Activated T-cell treated with anti-CD3 and anti-CD28 coated beads, Interleukin-2, amount 50 U/mL, for 72 hours (primary cell): ENCODE results near the gene RPUSD4. TPM values are rescaled to one million over a fixed set of nuclear protein-coding genes. Genes with fewer than 3 reads are reported as not detected.
"Not testable (repeated sequence)": the region's sequence is repeated elsewhere in the genome, so short reads cannot be mapped to it uniquely, and the experiment has no call there.

Source experiments
- ATAC-seq, 2 donors: fragments of 150-1000 bp; cut with Tn5 transposase; replicated peaks in 1 of 2; 2 replicates each; pipeline ENCODE4 v1.10.0; 2021; ENCODE audit warnings: moderate library complexity in 2 of 2, mild to moderate bottlenecking in 1 of 2
- DNase-seq, 2 donors: peaks; one replicate each; pipeline ENCODE4 v3.0.0; 2021 to 2022; ENCODE audit warnings: mixed read lengths in 1 of 2
- H3K27ac Mint-ChIP-seq: one replicate; pipeline ENCODE4 v1.8.0; 2022; ENCODE audit warnings: mild to moderate bottlenecking, moderate library complexity, mixed read lengths
- H3K27me3 Mint-ChIP-seq: one replicate; pipeline ENCODE4 v1.8.0; 2022; ENCODE audit warnings: low read depth, mixed read lengths
- H3K36me3 Mint-ChIP-seq, 2 donors: one replicate each; pipeline ENCODE4 v1.8.0; 2022; ENCODE audit warnings: mixed read lengths in 2 of 2, mild to moderate bottlenecking in 1 of 2; ENCODE audit not compliant: insufficient read depth in 2 of 2
- H3K4me1 Mint-ChIP-seq: one replicate; pipeline ENCODE4 v1.8.0; 2022; ENCODE audit warnings: low read depth, mixed read lengths
- H3K4me3 Mint-ChIP-seq, 2 donors: one replicate each; pipeline ENCODE4 v1.8.0; 2022; ENCODE audit warnings: mild to moderate bottlenecking in 2 of 2, mixed read lengths in 2 of 2, moderate library complexity in 2 of 2
- H3K9me3 Mint-ChIP-seq, 2 donors: one replicate each; pipeline ENCODE4 v1.8.0; 2022; ENCODE audit warnings: mixed read lengths in 2 of 2
- total RNA-seq, 2 donors: library from RNA; stranded (reverse); gene quantifications; one replicate each; pipeline ENCODE4 v1.2.3, GENCODE V29; 2022

RPUSD4 gene
- total RNA-seq: 10 to 100 TPM; 38.7 to 41.4 TPM

- peak; percentile 94 to 95 for ATAC-seq
- Mint-ChIP-seq H3K9me3 (no peaks in the 10 kb centered on the region), H3K36me3 (peaks cover 2 to 13% of the 10 kb centered on the region in 2 donors), H3K4me3 (peak within 1 kb of the TSS; percentile 94 to 99), H3K27me3 (no peaks in the 10 kb centered on the region), H3K4me1 (peaks cover 46% of the 10 kb centered on the region), H3K27ac (peak within 1 kb of the TSS; percentile 99)
- peak; percentile 99 for DNase-seq
Observed at GRCh38 chr11:126211236-126212088, at the start of gene RPUSD4, which contains the start of gene FAM118B. Gene RPUSD4, minus strand, starts transcription at chr11:126211650. Its CDS starts 12 bp downstream, at chr11:126211638. Gene FAM118B, plus strand, starts transcription at chr11:126211782. Its CDS starts 23,220 bp downstream, at chr11:126235002.

GRCh38 chr11:126257764-126258163 is 46.3 kb upstream of the RPUSD4 start:
- H3K4me1 Mint-ChIP-seq: peaks cover 4% of the 10 kb centered on the region
- ATAC-seq (no peak), DNase-seq (no peak)
- H3K4me3 Mint-ChIP-seq: no peak overlapping the region
- peaks cover 2 to 8% of the 10 kb centered on the region in 2 donors for H3K36me3 Mint-ChIP-seq
- H3K9me3 Mint-ChIP-seq: no peaks in the 10 kb centered on the region
- H3K27me3 Mint-ChIP-seq: no peaks in the 10 kb centered on the region
- H3K27ac Mint-ChIP-seq: no peak overlapping the region

- Mint-ChIP-seq H3K9me3 (no peaks in the 10 kb centered on the region), H3K4me3 (no peak overlapping the region), H3K27ac (no peak overlapping the region), H3K27me3 (no peaks in the 10 kb centered on the region), H3K4me1 (peaks cover 4% of the 10 kb centered on the region), H3K36me3 (peaks cover 2 to 8% of the 10 kb centered on the region in 2 donors)
- DNase-seq (no peak), ATAC-seq (no peak)
Observed at GRCh38 chr11:126257144-126257543, 45.7 kb upstream of the RPUSD4 start.

- no peaks in the 10 kb centered on the region for H3K9me3 Mint-ChIP-seq
- ATAC-seq (no peak), DNase-seq (no peak)
- no peak overlapping the region for H3K4me3 Mint-ChIP-seq
- H3K27ac Mint-ChIP-seq: no peak overlapping the region
- H3K27me3 Mint-ChIP-seq: no peaks in the 10 kb centered on the region
- H3K36me3 Mint-ChIP-seq: peaks cover 1 to 11% of the 10 kb centered on the region in 2 donors
- H3K4me1 Mint-ChIP-seq: peaks cover 4% of the 10 kb centered on the region
Observed at GRCh38 chr11:126256216-126256615, 44.8 kb upstream of the RPUSD4 start.

- ATAC-seq, H3K4me1 Mint-ChIP-seq, H3K36me3 Mint-ChIP-seq, H3K4me3 Mint-ChIP-seq, H3K9me3 Mint-ChIP-seq, DNase-seq, H3K27me3 Mint-ChIP-seq: not testable (repeated sequence)
- H3K27ac Mint-ChIP-seq: peak overlapping the region; percentile 1
Observed at GRCh38 chr11:126255507-126255906, 44.1 kb upstream of the RPUSD4 start.

- Mint-ChIP-seq H3K36me3 (peaks cover 0 to 7% of the 10 kb centered on the region in 2 donors), H3K27me3 (no peaks in the 10 kb centered on the region), H3K4me3 (no peak overlapping the region), H3K9me3 (no peaks in the 10 kb centered on the region), H3K27ac (no peak overlapping the region), H3K4me1 (peaks cover 4% of the 10 kb centered on the region)
- no peak for DNase-seq
- ATAC-seq: no peak
Observed at GRCh38 chr11:126254819-126255218, 43.4 kb upstream of the RPUSD4 start.

- H3K4me3 Mint-ChIP-seq: no peak overlapping the region
- H3K4me1 Mint-ChIP-seq: peaks cover 4% of the 10 kb centered on the region
- H3K36me3 Mint-ChIP-seq: peaks cover 0 to 7% of the 10 kb centered on the region in 2 donors
- ATAC-seq: no peak
- no peak for DNase-seq
- no peak overlapping the region for H3K27ac Mint-ChIP-seq
- H3K9me3 Mint-ChIP-seq: no peaks in the 10 kb centered on the region
- no peaks in the 10 kb centered on the region for H3K27me3 Mint-ChIP-seq
Observed at GRCh38 chr11:126253265-126253664, 41.8 kb upstream of the RPUSD4 start.

GRCh38 chr11:126246636-126247035 is 35.2 kb upstream of the RPUSD4 start:
- Mint-ChIP-seq H3K9me3 (no peaks in the 10 kb centered on the region), H3K4me1 (no peaks in the 10 kb centered on the region), H3K27me3 (no peaks in the 10 kb centered on the region), H3K4me3 (no peak overlapping the region), H3K36me3 (peaks cover 0 to 10% of the 10 kb centered on the region in 2 donors), H3K27ac (no peak overlapping the region)
- ATAC-seq (no peak), DNase-seq (no peak)

GRCh38 chr11:126233391-126233790 is 21.9 kb upstream of the RPUSD4 start:
- ATAC-seq (peak in 1 of 2 donors; percentile 36), DNase-seq (no peak)
- H3K9me3 Mint-ChIP-seq: no peaks in the 10 kb centered on the region
- no peak overlapping the region for H3K4me3 Mint-ChIP-seq
- H3K36me3 Mint-ChIP-seq: peaks cover 0 to 9% of the 10 kb centered on the region in 2 donors
- H3K4me1 Mint-ChIP-seq: no peaks in the 10 kb centered on the region
- H3K27me3 Mint-ChIP-seq: no peaks in the 10 kb centered on the region
- no peak overlapping the region for H3K27ac Mint-ChIP-seq

GRCh38 chr11:126232683-126233082 is 21.2 kb upstream of the RPUSD4 start:
- H3K27ac Mint-ChIP-seq: no peak overlapping the region
- no peak overlapping the region for H3K4me3 Mint-ChIP-seq
- no peaks in the 10 kb centered on the region for H3K27me3 Mint-ChIP-seq
- peaks cover 0 to 5% of the 10 kb centered on the region in 2 donors for H3K36me3 Mint-ChIP-seq
- no peak for ATAC-seq
- no peaks in the 10 kb centered on the region for H3K9me3 Mint-ChIP-seq
- H3K4me1 Mint-ChIP-seq: no peaks in the 10 kb centered on the region
- no peak for DNase-seq

GRCh38 chr11:126231725-126232459 is 20.4 kb upstream of the RPUSD4 start:
- Mint-ChIP-seq H3K9me3 (no peaks in the 10 kb centered on the region), H3K36me3 (peaks cover 0 to 5% of the 10 kb centered on the region in 2 donors), H3K4me1 (no peaks in the 10 kb centered on the region), H3K27me3 (no peaks in the 10 kb centered on the region), H3K27ac (no peak overlapping the region), H3K4me3 (no peak overlapping the region)
- DNase-seq (no peak), ATAC-seq (no peak)

GRCh38 chr11:126229858-126230540 is 18.5 kb upstream of the RPUSD4 start:
- DNase-seq: no peak
- Mint-ChIP-seq H3K27me3 (no peaks in the 10 kb centered on the region), H3K4me3 (no peak overlapping the region), H3K27ac (no peak overlapping the region), H3K9me3 (peaks cover 0 to 4% of the 10 kb centered on the region in 2 donors), H3K36me3 (peaks cover 0 to 12% of the 10 kb centered on the region in 2 donors), H3K4me1 (no peaks in the 10 kb centered on the region)
- ATAC-seq: no peak
